Effector memory CD8-positive, alpha-beta T cell (primary cell): ENCODE measurements around the gene JAZF1.

ENCODE experiments used
- ATAC-seq: fragments of 150-1000 bp; cut with Tn5 transposase; replicated peaks from 2 replicates; pipeline ENCODE4 v1.10.0; 2021; ENCODE audit warnings: mild to moderate bottlenecking, moderate library complexity
- DNase-seq, 3 experiments: peaks; one replicate each; pipeline ENCODE4 v3.0.0; 2021
- H3K27ac Mint-ChIP-seq, 2 donors: one replicate each; pipeline ENCODE4 v1.8.0; 2022; ENCODE audit warnings: mild to moderate bottlenecking in 2 of 2, mixed read lengths in 2 of 2, moderate library complexity in 2 of 2
- H3K27me3 Mint-ChIP-seq, 2 donors: one replicate each; pipeline ENCODE4 v1.8.0; 2022; ENCODE audit warnings: mixed read lengths in 2 of 2
- H3K36me3 Mint-ChIP-seq: one replicate; pipeline ENCODE4 v1.8.0; 2022; ENCODE audit warnings: mild to moderate bottlenecking, moderate library complexity, mixed read lengths; ENCODE audit not compliant: insufficient read depth
- H3K4me1 Mint-ChIP-seq, 2 donors: one replicate each; pipeline ENCODE4 v1.8.0; 2022; ENCODE audit warnings: low read depth in 2 of 2, mixed read lengths in 2 of 2
- H3K4me3 Mint-ChIP-seq, 2 donors: one replicate each; pipeline ENCODE4 v1.8.0; 2022; ENCODE audit warnings: mild to moderate bottlenecking in 2 of 2, mixed read lengths in 2 of 2, moderate library complexity in 2 of 2
- H3K9me3 Mint-ChIP-seq, 2 donors: one replicate each; pipeline ENCODE4 v1.8.0; 2022; ENCODE audit warnings: mixed read lengths in 2 of 2

JAZF1 gene

DNA sequence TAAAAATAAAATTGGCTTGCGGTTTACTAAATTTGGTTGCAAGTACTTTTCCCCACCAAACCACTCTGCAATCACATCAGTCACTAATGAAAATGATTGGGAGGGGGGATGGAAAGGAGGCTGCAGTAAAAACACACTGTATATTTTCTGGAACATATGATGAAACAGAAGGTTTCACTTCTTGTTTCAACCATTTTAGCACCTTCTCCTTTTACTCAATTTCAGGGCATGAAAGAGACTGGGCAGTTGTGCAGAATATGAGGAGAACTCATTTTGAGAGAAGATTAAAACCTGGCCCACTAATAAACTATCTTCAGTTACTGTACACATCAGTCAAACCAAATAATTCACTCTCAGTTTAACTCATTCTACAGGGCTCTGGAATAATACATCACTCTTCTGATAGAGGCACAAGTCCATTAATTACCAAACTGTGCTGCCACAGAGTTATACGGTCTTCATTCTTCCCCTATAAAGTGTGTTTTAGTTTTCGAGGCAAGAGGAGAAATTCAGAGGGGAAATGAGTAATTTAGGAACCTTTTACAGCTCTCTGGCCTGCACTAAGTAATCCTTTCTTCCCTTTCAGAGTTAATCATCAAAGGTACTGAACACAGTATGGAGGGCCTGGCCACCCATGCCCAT, 25.5 kb downstream of the JAZF1 start:
- peaks cover 34 to 64% of the 10 kb centered on the region in 2 donors for H3K4me1 Mint-ChIP-seq
- peak overlapping the region in 1 of 2 donors; percentile 67 for H3K27ac Mint-ChIP-seq
- no peaks in the 10 kb centered on the region for H3K9me3 Mint-ChIP-seq
- peak overlapping the region in 1 of 2 donors; percentile 1 for H3K4me3 Mint-ChIP-seq
- DNase-seq (no peak), ATAC-seq (no peak)
- H3K36me3 Mint-ChIP-seq: peaks cover 9% of the 10 kb centered on the region
- no peaks in the 10 kb centered on the region for H3K27me3 Mint-ChIP-seq

GRCh38 chr7:28152594-28152993, 28.0 kb downstream of the JAZF1 start:
- H3K36me3 Mint-ChIP-seq: peaks cover 7% of the 10 kb centered on the region
- no peak for DNase-seq
- H3K27me3 Mint-ChIP-seq: no peaks in the 10 kb centered on the region
- no peak for ATAC-seq
- H3K4me1 Mint-ChIP-seq: peaks cover 27 to 48% of the 10 kb centered on the region in 2 donors
- H3K9me3 Mint-ChIP-seq: no peaks in the 10 kb centered on the region
- H3K4me3 Mint-ChIP-seq: peak overlapping the region; percentile 28 to 43
- peak overlapping the region; percentile 81 to 93 for H3K27ac Mint-ChIP-seq

DNA sequence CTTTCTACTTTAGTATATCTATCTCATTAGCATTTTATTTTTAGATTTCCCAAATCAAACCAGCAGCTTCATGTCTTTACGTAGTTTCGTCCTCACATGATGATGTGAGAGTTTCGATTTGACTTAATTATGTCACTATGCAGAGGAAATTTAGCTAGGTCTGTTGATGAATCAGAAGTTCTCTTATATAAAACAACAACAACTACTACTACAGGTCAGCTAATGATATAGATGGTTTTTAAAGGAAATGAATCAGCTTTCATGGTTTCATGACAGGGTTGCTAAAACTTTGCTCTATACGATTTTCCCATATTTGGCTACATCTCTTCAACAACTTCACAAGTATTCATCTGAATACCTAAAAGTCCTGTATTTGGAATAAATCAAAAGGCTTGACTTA, 28.6 kb downstream of the JAZF1 start:
- ATAC-seq (peak; percentile 91), DNase-seq (no peak)
- Mint-ChIP-seq H3K4me3 (peak overlapping the region; percentile 28 to 43), H3K27ac (peak overlapping the region; percentile 81 to 93), H3K36me3 (peaks cover 7% of the 10 kb centered on the region), H3K4me1 (peaks cover 27 to 42% of the 10 kb centered on the region in 2 donors), H3K27me3 (no peaks in the 10 kb centered on the region), H3K9me3 (no peaks in the 10 kb centered on the region)

DNA sequence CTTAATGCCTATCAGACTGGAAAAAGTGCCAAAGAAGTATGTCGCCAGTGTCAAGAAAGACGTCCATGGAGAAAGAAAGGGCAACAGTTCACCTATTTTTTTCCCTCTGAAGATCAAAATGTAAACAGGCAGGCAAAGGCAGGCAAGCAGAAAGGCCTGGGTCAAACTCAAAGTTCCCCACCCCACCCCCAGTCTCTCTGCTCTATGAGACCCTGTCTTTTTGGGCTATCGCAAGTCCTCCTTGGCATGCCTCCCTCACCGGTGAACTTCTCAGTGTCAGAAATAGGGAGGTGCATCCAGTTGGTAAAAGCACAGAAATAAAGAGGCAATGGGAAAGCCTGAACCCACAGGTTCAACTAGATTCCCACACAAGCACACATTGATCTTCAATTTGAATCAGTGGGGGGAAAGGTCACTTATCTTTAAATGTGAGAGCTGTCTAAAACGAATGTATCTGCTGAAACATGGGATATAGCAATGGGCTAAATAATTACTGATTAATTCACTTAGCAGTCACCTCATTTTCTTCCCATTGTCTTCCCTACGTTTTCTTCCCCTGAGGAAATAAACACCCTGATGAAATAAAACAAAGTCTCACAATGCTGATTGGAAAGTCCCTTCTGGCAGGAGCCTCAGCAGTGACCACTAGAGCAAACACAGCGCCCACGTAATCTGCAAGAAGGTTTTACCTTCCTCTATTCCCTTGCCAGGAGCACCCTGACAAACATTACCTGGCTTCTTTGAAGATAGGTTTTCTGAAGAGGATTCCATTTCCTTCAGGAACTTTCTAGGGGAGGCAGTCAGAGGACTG, 31.1 kb downstream of the JAZF1 start:
- Mint-ChIP-seq H3K4me3 (no peak overlapping the region), H3K4me1 (peaks cover 14 to 28% of the 10 kb centered on the region in 2 donors), H3K9me3 (no peaks in the 10 kb centered on the region), H3K36me3 (peaks cover 7% of the 10 kb centered on the region), H3K27ac (peak overlapping the region; percentile 47 to 62), H3K27me3 (no peaks in the 10 kb centered on the region)
- DNase-seq (no peak), ATAC-seq (no peak)

DNA sequence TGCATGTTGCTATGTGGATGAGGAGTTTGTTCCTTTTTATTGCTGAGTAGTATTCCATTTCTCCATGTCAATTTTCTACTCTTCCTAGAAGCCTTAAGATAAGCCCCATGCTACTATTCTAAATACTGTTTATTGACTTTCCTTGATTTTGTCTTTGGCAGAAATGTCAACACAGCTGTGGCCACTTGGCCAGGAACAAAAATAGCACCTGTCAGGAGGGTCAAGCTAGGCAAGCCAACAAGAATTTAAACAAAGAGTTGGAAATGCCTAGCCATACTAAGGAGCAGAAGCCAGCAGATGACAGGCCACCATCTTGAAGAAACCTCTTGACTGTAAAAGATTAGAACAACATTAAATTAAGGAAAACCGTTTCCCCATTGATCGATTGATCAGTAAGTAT, 34.7 kb downstream of the JAZF1 start:
- no peak for ATAC-seq
- Mint-ChIP-seq H3K27ac (no peak overlapping the region), H3K27me3 (no peaks in the 10 kb centered on the region), H3K4me3 (no peak overlapping the region), H3K9me3 (no peaks in the 10 kb centered on the region), H3K4me1 (peaks cover 10 to 16% of the 10 kb centered on the region in 2 donors), H3K36me3 (no peaks in the 10 kb centered on the region)
- no peak for DNase-seq

- no peaks in the 10 kb centered on the region for H3K9me3 Mint-ChIP-seq
- ATAC-seq: no peak
- H3K4me3 Mint-ChIP-seq: no peak overlapping the region
- no peaks in the 10 kb centered on the region for H3K36me3 Mint-ChIP-seq
- no peak for DNase-seq
- H3K27ac Mint-ChIP-seq: no peak overlapping the region
- peaks cover 10 to 16% of the 10 kb centered on the region in 2 donors for H3K4me1 Mint-ChIP-seq
- no peaks in the 10 kb centered on the region for H3K27me3 Mint-ChIP-seq
Measured at GRCh38 chr7:28145090-28145626, 35.4 kb downstream of the JAZF1 start.

GRCh38 chr7:28144266-28144665, 36.3 kb downstream of the JAZF1 start:
- Mint-ChIP-seq H3K9me3 (no peaks in the 10 kb centered on the region), H3K4me3 (no peak overlapping the region), H3K27me3 (no peaks in the 10 kb centered on the region), H3K36me3 (no peaks in the 10 kb centered on the region), H3K27ac (peak overlapping the region in 1 of 2 donors; percentile 52), H3K4me1 (peaks cover 10 to 16% of the 10 kb centered on the region in 2 donors)
- no peak for ATAC-seq
- no peak for DNase-seq

GRCh38 chr7:28142650-28143049, 37.9 kb downstream of the JAZF1 start:
- Mint-ChIP-seq H3K36me3 (no peaks in the 10 kb centered on the region), H3K27ac (peak overlapping the region in 1 of 2 donors; percentile 51), H3K4me3 (no peak overlapping the region), H3K27me3 (no peaks in the 10 kb centered on the region), H3K4me1 (peaks cover 11 to 21% of the 10 kb centered on the region in 2 donors), H3K9me3 (no peaks in the 10 kb centered on the region)
- DNase-seq: no peak
- peak; percentile 37 for ATAC-seq

GRCh38 chr7:28140979-28141378, 39.6 kb downstream of the JAZF1 start:
- no peaks in the 10 kb centered on the region for H3K9me3 Mint-ChIP-seq
- H3K27me3 Mint-ChIP-seq: no peaks in the 10 kb centered on the region
- no peak overlapping the region for H3K4me3 Mint-ChIP-seq
- no peak for ATAC-seq
- peaks cover 25 to 36% of the 10 kb centered on the region in 2 donors for H3K4me1 Mint-ChIP-seq
- H3K36me3 Mint-ChIP-seq: no peaks in the 10 kb centered on the region
- no peak overlapping the region for H3K27ac Mint-ChIP-seq
- no peak for DNase-seq

DNA sequence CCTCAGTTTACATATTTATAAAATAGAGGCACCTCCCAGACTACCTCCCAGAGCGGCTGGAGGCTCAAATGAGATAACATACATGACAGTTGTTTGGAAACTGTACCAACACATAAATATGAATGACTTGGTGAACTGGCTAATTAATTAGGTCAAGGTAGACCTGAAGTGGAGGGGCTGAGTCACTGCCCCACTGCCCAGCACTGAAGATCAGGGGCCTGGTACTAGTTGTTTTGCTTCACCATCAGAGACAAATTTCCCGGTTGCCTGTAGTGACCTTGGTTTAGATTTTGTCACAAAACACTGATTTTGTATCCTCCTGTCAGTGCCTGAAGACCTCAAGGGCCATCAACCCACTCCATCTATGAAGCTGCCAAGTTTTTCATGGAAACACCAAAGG, 41.8 kb downstream of the JAZF1 start:
- DNase-seq: no peak
- Mint-ChIP-seq H3K4me3 (no peak overlapping the region), H3K36me3 (no peaks in the 10 kb centered on the region), H3K27ac (peak overlapping the region in 1 of 2 donors; percentile 31), H3K4me1 (peaks cover 29 to 37% of the 10 kb centered on the region in 2 donors), H3K9me3 (no peaks in the 10 kb centered on the region), H3K27me3 (no peaks in the 10 kb centered on the region)
- no peak for ATAC-seq

GRCh38 chr7:28137463-28137862, 43.1 kb downstream of the JAZF1 start:
- Mint-ChIP-seq H3K27ac (no peak overlapping the region), H3K27me3 (no peaks in the 10 kb centered on the region), H3K36me3 (no peaks in the 10 kb centered on the region), H3K4me1 (peaks cover 23 to 43% of the 10 kb centered on the region in 2 donors), H3K4me3 (no peak overlapping the region), H3K9me3 (no peaks in the 10 kb centered on the region)
- DNase-seq: no peak
- no peak for ATAC-seq

GRCh38 chr7:28136885-28137284, 43.7 kb downstream of the JAZF1 start:
- ATAC-seq (no peak), DNase-seq (no peak)
- Mint-ChIP-seq H3K9me3 (no peaks in the 10 kb centered on the region), H3K36me3 (no peaks in the 10 kb centered on the region), H3K27ac (no peak overlapping the region), H3K4me3 (no peak overlapping the region), H3K27me3 (no peaks in the 10 kb centered on the region), H3K4me1 (peaks cover 23 to 47% of the 10 kb centered on the region in 2 donors)

DNA sequence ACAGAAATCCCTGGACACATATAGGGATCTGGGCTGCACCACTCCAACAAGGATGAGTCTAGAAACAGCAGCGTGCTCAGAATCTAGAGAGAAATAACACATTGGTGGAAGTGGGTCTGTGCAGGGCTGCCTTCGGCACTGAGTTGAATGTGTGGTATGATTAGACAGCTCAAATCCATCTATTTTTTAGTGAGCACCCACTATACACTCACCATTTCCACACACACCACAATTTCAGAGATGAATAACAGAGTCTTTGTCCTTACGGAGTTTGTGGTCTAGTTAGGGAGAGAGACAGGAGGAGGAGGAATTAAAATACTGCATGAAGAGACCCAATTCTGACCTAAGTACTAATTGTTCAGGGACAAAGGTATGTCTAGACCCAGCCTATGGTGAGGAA, 44.2 kb downstream of the JAZF1 start:
- Mint-ChIP-seq H3K4me3 (no peak overlapping the region), H3K27me3 (no peaks in the 10 kb centered on the region), H3K27ac (no peak overlapping the region), H3K4me1 (peaks cover 23 to 48% of the 10 kb centered on the region in 2 donors), H3K36me3 (no peaks in the 10 kb centered on the region), H3K9me3 (no peaks in the 10 kb centered on the region)
- ATAC-seq (no peak), DNase-seq (no peak)

GRCh38 chr7:28135760-28136159, 44.8 kb downstream of the JAZF1 start:
- DNase-seq (no peak), ATAC-seq (no peak)
- no peaks in the 10 kb centered on the region for H3K27me3 Mint-ChIP-seq
- H3K9me3 Mint-ChIP-seq: no peaks in the 10 kb centered on the region
- no peak overlapping the region for H3K4me3 Mint-ChIP-seq
- peaks cover 23 to 55% of the 10 kb centered on the region in 2 donors for H3K4me1 Mint-ChIP-seq
- no peaks in the 10 kb centered on the region for H3K36me3 Mint-ChIP-seq
- H3K27ac Mint-ChIP-seq: peak overlapping the region in 1 of 2 donors; percentile 44
